ENCODE measurements around the gene PRKAR2A. TPM values are rescaled to one million over a fixed set of nuclear protein-coding genes. Genes with fewer than 3 reads are reported as not detected.
"Not testable (repeated sequence)": the region's sequence is repeated elsewhere in the genome, so short reads cannot be mapped to it uniquely, and the experiment has no call there.

Gene PRKAR2A
- total and polyA plus RNA-seq, 2 donors (not counting 1 experiment from before 2014, with no cell fraction given), result 17.8 to 19.1 TPM

DNA sequence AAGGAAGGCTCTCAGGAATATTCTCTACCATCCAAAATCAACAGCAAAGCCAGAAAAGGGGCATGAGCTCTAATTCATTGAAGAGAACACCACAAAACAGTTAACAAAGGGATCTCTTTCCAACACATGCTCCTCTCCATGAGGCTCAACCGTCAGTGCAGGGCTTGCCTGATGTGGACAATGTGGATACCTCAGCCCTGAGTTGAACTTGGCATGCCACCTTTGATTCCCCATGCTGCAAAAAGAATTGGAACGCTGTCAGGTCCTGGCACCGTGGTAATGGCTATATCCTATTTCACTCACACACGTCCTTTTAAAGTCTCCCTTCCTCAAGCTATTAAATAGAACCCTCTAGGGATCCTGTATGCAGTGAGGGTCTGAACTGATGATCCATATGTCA lies 100.0 kb downstream of the PRKAR2A start:
- no peak overlapping the region for H3K4me3 ChIP-seq (replicated peaks in 1 of 4; ENCODE audit: control extremely low read depth in 1 of 4, insufficient read depth in 1 of 4, low read depth in 3 of 4, low read length in 4 of 4)
- H3K79me2 ChIP-seq (ENCODE audit: control insufficient read depth, insufficient read depth, low read length), result no peaks in the 10 kb centered on the region
- H3K4me1 ChIP-seq (ENCODE audit: control insufficient read depth, extremely low read depth, insufficient read depth, low read length), result no peaks in the 10 kb centered on the region
- H4K20me1 ChIP-seq (ENCODE audit: control insufficient read depth, extremely low read depth, insufficient read depth, low read length), result no peaks in the 10 kb centered on the region
- peaks cover 3% of the 10 kb centered on the region for H3K36me3 ChIP-seq (ENCODE audit: control insufficient read depth, insufficient read depth, low read length)
- H3K27ac ChIP-seq (ENCODE audit: insufficient read depth, low read length), result no peak overlapping the region
- H3K4me2 ChIP-seq (ENCODE audit: extremely low read depth, insufficient read depth, low read length), result no peak overlapping the region
- TF ChIP-seq, protein P1, sequence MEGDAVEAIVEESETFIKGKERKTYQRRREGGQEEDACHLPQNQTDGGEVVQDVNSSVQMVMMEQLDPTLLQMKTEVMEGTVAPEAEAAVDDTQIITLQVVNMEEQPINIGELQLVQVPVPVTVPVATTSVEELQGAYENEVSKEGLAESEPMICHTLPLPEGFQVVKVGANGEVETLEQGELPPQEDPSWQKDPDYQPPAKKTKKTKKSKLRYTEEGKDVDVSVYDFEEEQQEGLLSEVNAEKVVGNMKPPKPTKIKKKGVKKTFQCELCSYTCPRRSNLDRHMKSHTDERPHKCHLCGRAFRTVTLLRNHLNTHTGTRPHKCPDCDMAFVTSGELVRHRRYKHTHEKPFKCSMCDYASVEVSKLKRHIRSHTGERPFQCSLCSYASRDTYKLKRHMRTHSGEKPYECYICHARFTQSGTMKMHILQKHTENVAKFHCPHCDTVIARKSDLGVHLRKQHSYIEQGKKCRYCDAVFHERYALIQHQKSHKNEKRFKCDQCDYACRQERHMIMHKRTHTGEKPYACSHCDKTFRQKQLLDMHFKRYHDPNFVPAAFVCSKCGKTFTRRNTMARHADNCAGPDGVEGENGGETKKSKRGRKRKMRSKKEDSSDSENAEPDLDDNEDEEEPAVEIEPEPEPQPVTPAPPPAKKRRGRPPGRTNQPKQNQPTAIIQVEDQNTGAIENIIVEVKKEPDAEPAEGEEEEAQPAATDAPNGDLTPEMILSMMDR (conservative IDR thresholded peaks at IDR 0.05 in 1 of 2, IDR thresholded peaks at IDR 0.05 in 1 of 2; ENCODE audit: low read depth in 1 of 2, low read length in 2 of 2), result no peak
- TF ChIP-seq EZH2 (IDR thresholded peaks at IDR 0.05; ENCODE audit: low read length, missing control alignments), result no peak
- H3K9ac ChIP-seq (ENCODE audit: insufficient read depth, low read length), result no peak overlapping the region
- no peak overlapping the region for H2AFZ ChIP-seq (ENCODE audit: low read length)
- no peaks in the 10 kb centered on the region for H3K9me3 ChIP-seq (ENCODE audit: control insufficient read depth, insufficient read depth, low read depth, low read length)
- DNase-seq (ENCODE audit: low read depth in 2 of 2), result no peak
- H3K27me3 ChIP-seq (ENCODE audit: control insufficient read depth, insufficient read depth, low read length), result no peaks in the 10 kb centered on the region

DNA sequence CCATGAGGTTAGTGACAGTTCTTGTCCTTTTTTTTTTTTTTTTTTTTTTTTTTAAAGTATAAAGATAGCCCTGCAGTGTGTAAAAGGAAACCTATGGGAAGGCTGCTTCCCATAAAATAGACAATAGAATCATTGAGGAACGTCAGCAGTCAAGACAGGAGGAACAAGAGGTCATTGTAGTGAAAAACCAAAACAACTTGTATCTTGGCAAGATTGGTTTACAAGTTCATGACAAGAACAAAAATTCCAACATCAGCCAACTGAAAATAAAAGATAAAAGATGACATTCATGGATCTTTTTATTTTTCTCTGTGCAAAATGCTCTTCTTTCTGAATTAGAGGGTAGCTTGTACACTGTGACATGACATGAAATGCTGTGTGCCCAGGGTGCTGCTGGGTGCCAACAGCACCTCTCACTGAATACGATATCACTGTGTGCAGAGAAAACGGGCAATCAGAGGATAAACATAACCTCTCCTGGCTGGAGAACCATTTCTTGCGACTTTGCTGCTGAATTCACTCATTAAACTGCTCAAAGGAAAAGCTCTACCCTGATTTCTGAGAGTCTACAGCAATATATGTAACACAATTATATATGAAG lies 100.6 kb downstream of the PRKAR2A start:
- peaks cover 3% of the 10 kb centered on the region for H3K36me3 ChIP-seq (ENCODE audit: control insufficient read depth, insufficient read depth, low read length)
- no peaks in the 10 kb centered on the region for H3K27me3 ChIP-seq (ENCODE audit: control insufficient read depth, insufficient read depth, low read length)
- no peaks in the 10 kb centered on the region for H3K79me2 ChIP-seq (ENCODE audit: control insufficient read depth, insufficient read depth, low read length)
- H3K27ac ChIP-seq (ENCODE audit: insufficient read depth, low read length), result no peak overlapping the region
- no peaks in the 10 kb centered on the region for H3K4me1 ChIP-seq (ENCODE audit: control insufficient read depth, extremely low read depth, insufficient read depth, low read length)
- DNase-seq (ENCODE audit: low read depth in 2 of 2), result no peak
- no peak overlapping the region for H3K4me3 ChIP-seq (replicated peaks in 1 of 4; ENCODE audit: control extremely low read depth in 1 of 4, insufficient read depth in 1 of 4, low read depth in 3 of 4, low read length in 4 of 4)
- H2AFZ ChIP-seq (ENCODE audit: low read length), result no peak overlapping the region
- no peaks in the 10 kb centered on the region for H4K20me1 ChIP-seq (ENCODE audit: control insufficient read depth, extremely low read depth, insufficient read depth, low read length)
- H3K4me2 ChIP-seq (ENCODE audit: extremely low read depth, insufficient read depth, low read length), result no peak overlapping the region
- no peak for TF ChIP-seq EZH2 (IDR thresholded peaks at IDR 0.05; ENCODE audit: low read length, missing control alignments)
- TF ChIP-seq, protein P1 (conservative IDR thresholded peaks at IDR 0.05 in 1 of 2, IDR thresholded peaks at IDR 0.05 in 1 of 2; ENCODE audit: low read depth in 1 of 2, low read length in 2 of 2), result no peak
- H3K9me3 ChIP-seq (ENCODE audit: control insufficient read depth, insufficient read depth, low read depth, low read length), result no peaks in the 10 kb centered on the region
- H3K9ac ChIP-seq (ENCODE audit: insufficient read depth, low read length), result no peak overlapping the region

DNA sequence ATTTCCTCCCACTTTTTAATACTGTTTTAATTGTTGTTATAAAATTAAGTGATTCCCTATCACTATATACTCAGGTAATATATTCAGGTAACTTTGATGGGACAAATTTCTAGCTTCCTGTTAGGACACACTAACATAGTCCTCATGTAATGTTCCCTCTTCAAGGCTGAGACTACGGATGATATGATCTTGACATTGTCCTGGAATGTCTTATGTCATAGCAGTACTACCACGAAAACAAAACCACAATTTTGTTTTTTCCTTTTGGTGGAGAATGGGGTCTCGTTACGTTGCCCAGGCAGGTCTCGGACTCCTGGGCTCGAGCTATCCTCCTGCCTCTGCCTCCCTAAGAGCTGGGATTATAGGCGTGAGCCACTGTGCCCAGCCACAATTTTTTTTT lies 103.9 kb downstream of the PRKAR2A start:
- Histone ChIP-seq H3K36me3 (ENCODE audit: control insufficient read depth, insufficient read depth, low read length) (peaks cover 3% of the 10 kb centered on the region), H3K27me3 (ENCODE audit: control insufficient read depth, insufficient read depth, low read length) (no peaks in the 10 kb centered on the region), H3K27ac (ENCODE audit: insufficient read depth, low read length) (no peak overlapping the region), H3K79me2 (ENCODE audit: control insufficient read depth, insufficient read depth, low read length) (no peaks in the 10 kb centered on the region), H3K4me3 (replicated peaks in 1 of 4; ENCODE audit: control extremely low read depth in 1 of 4, insufficient read depth in 1 of 4, low read depth in 3 of 4, low read length in 4 of 4) (no peak overlapping the region), H2AFZ (ENCODE audit: low read length) (no peak overlapping the region), H3K9ac (ENCODE audit: insufficient read depth, low read length) (no peak overlapping the region), H3K4me1 (ENCODE audit: control insufficient read depth, extremely low read depth, insufficient read depth, low read length) (peaks cover 5% of the 10 kb centered on the region), H3K4me2 (ENCODE audit: extremely low read depth, insufficient read depth, low read length) (no peak overlapping the region), H4K20me1 (ENCODE audit: control insufficient read depth, extremely low read depth, insufficient read depth, low read length) (no peaks in the 10 kb centered on the region), H3K9me3 (ENCODE audit: control insufficient read depth, insufficient read depth, low read depth, low read length) (no peaks in the 10 kb centered on the region)
- no peak for TF ChIP-seq EZH2 (IDR thresholded peaks at IDR 0.05; ENCODE audit: low read length, missing control alignments)
- TF ChIP-seq, protein P1 (conservative IDR thresholded peaks at IDR 0.05 in 1 of 2, IDR thresholded peaks at IDR 0.05 in 1 of 2; ENCODE audit: low read depth in 1 of 2, low read length in 2 of 2), result no peak
- DNase-seq (ENCODE audit: low read depth in 2 of 2), result no peak

DNA sequence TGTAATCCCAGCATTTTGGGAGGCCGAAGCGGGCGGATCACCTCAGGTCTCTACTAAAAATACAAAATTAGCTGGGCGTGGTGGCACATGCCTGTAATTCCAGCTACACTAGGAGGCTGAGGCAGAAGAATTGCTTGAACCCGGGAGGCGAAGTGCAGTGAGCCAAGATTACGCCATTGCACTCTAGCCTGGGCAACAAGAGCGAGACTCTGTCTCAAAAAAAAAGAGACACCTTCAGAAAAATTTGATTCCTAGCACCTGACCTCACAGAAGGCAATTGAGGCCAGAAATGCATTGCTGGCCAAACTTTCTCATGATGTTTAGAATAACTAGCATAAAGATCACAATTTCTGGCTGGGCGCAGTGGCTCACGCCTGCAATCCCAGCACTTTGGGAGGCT lies 106.4 kb downstream of the PRKAR2A start:
- not testable (repeated sequence) for H3K9ac ChIP-seq (ENCODE audit: insufficient read depth, low read length); H4K20me1 ChIP-seq (ENCODE audit: control insufficient read depth, extremely low read depth, insufficient read depth, low read length); H3K27ac ChIP-seq (ENCODE audit: insufficient read depth, low read length); DNase-seq (ENCODE audit: low read depth in 2 of 2); H2AFZ ChIP-seq (ENCODE audit: low read length); H3K9me3 ChIP-seq (ENCODE audit: control insufficient read depth, insufficient read depth, low read depth, low read length); H3K4me3 ChIP-seq (replicated peaks in 1 of 4; ENCODE audit: control extremely low read depth in 1 of 4, insufficient read depth in 1 of 4, low read depth in 3 of 4, low read length in 4 of 4); H3K79me2 ChIP-seq (ENCODE audit: control insufficient read depth, insufficient read depth, low read length); H3K4me2 ChIP-seq (ENCODE audit: extremely low read depth, insufficient read depth, low read length); H3K36me3 ChIP-seq (ENCODE audit: control insufficient read depth, insufficient read depth, low read length); H3K4me1 ChIP-seq (ENCODE audit: control insufficient read depth, extremely low read depth, insufficient read depth, low read length); H3K27me3 ChIP-seq (ENCODE audit: control insufficient read depth, insufficient read depth, low read length)
